ENCODE results near the gene ERICH6.

ERICH6 gene

DNA sequence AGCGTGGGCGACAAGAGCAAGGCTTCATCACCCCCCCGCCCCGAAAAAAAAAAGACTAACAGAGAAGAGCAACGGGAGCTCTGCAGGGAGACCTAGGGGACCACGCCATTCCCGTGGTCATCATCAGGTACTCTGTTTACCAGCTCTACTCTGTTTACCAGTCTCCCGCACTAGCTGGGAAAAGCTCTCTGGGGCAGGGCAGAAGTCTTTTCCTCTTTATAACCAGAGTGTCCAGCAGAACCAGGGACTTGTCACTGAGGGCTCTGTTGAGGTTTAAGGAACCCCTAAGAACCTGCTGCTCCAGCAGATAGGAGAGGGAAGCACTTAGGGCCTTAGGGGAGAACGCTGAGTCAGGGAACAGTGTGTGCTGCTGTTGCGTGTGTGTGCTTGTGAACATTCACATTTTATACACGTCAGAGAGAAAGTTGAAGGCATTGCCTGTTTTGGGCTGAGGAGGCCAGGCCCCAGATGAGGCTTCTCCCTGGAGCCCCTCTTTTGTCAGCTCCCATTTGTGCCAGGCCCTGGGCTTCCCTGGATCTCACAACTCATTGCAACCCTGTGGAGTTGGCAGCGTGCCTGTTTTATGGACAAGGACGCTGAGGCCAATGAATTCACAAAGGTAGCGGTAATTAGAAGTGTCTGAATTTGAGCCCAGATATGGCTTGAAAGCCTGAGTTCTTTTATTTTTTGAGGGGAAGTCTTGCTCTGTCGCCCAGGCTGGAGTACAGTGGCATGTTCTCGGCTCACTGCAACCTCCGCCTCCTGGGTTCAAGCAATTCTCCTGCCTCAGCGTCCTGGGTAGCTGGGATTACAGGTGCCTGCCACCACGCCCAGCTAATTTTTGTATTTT is 24.2 kb upstream of the ERICH6 start:
- TF ChIP-seq ZFP3 (CRISPR knock-in tag; IDR thresholded peaks at IDR 0.05) = no peak
- TF ChIP-seq TOX (CRISPR knock-in tag; IDR thresholded peaks at IDR 0.05; ENCODE audit: borderline replicate concordance) = no peak
- TF ChIP-seq TCF4 (CRISPR knock-in tag; IDR thresholded peaks at IDR 0.05; ENCODE audit: borderline replicate concordance) = no peak
- no peak for ATAC-seq

DNA sequence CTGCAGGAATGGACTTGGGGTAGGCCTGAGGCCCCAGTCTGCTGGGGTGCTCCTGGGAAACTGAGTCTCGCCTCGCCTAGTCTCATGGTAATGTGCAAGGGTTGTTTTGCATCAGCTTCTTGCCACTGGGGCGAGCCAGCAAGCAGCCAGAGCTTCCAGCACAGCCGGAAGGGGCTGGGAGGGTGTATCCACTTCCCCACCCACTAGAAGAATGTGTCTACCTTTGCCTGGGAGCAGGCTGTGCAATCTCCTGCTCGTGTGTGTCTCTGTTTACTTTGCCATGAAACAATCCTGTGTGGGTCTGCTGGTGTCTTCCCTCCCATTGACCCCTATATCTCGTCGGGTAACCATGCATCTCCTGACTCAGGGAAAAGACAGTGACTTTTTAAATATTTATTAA is 21.8 kb upstream of the ERICH6 start:
- TF ChIP-seq, protein P1, sequence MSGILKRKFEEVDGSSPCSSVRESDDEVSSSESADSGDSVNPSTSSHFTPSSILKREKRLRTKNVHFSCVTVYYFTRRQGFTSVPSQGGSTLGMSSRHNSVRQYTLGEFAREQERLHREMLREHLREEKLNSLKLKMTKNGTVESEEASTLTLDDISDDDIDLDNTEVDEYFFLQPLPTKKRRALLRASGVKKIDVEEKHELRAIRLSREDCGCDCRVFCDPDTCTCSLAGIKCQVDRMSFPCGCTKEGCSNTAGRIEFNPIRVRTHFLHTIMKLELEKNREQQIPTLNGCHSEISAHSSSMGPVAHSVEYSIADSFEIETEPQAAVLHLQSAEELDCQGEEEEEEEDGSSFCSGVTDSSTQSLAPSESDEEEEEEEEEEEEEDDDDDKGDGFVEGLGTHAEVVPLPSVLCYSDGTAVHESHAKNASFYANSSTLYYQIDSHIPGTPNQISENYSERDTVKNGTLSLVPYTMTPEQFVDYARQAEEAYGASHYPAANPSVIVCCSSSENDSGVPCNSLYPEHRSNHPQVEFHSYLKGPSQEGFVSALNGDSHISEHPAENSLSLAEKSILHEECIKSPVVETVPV (CRISPR knock-in tag; IDR thresholded peaks at IDR 0.05) = no peak
- TF ChIP-seq, protein P2, sequence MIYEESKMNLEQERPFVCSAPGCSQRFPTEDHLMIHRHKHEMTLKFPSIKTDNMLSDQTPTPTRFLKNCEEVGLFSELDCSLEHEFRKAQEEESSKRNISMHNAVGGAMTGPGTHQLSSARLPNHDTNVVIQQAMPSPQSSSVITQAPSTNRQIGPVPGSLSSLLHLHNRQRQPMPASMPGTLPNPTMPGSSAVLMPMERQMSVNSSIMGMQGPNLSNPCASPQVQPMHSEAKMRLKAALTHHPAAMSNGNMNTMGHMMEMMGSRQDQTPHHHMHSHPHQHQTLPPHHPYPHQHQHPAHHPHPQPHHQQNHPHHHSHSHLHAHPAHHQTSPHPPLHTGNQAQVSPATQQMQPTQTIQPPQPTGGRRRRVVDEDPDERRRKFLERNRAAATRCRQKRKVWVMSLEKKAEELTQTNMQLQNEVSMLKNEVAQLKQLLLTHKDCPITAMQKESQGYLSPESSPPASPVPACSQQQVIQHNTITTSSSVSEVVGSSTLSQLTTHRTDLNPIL (CRISPR knock-in tag; IDR thresholded peaks at IDR 0.05; ENCODE audit: low read depth) = no peak
- TF ChIP-seq ZNF565 (CRISPR knock-in tag; conservative IDR thresholded peaks at IDR 0.05; ENCODE audit: low read depth) (no peak), ISL1 (CRISPR knock-in tag; IDR thresholded peaks at IDR 0.05) (no peak), ZFP30 (CRISPR knock-in tag; IDR thresholded peaks at IDR 0.05) (no peak), ZFP3 (CRISPR knock-in tag; IDR thresholded peaks at IDR 0.05) (no peak)
- TF ChIP-seq, protein P3, sequence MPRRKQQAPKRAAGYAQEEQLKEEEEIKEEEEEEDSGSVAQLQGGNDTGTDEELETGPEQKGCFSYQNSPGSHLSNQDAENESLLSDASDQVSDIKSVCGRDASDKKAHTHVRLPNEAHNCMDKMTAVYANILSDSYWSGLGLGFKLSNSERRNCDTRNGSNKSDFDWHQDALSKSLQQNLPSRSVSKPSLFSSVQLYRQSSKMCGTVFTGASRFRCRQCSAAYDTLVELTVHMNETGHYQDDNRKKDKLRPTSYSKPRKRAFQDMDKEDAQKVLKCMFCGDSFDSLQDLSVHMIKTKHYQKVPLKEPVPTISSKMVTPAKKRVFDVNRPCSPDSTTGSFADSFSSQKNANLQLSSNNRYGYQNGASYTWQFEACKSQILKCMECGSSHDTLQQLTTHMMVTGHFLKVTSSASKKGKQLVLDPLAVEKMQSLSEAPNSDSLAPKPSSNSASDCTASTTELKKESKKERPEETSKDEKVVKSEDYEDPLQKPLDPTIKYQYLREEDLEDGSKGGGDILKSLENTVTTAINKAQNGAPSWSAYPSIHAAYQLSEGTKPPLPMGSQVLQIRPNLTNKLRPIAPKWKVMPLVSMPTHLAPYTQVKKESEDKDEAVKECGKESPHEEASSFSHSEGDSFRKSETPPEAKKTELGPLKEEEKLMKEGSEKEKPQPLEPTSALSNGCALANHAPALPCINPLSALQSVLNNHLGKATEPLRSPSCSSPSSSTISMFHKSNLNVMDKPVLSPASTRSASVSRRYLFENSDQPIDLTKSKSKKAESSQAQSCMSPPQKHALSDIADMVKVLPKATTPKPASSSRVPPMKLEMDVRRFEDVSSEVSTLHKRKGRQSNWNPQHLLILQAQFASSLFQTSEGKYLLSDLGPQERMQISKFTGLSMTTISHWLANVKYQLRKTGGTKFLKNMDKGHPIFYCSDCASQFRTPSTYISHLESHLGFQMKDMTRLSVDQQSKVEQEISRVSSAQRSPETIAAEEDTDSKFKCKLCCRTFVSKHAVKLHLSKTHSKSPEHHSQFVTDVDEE (CRISPR knock-in tag; IDR thresholded peaks at IDR 0.05) = no peak

DNA sequence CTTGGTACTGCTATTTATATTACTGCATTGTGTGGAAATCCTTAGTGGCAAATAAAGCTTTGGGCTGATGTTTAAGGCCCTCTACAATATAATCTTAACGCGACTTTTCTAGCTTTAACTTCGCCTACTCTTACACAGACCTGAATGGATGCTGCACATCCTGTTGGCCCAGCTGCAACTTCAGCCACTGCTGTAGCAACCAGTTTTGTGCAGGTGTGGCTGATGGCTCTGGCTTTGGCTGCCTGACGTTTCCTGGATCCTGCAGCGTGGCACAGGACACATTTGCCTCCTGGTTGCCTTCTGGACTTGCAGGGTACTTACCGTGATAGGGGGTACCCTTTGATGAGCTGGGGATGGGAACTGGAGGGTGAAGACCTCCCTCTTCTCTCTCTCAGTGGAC is 20.2 kb upstream of the ERICH6 start:
- no peak for ATAC-seq

More for the DNA sequence above, 21.8 kb upstream of the ERICH6 start:
- ATAC-seq = no peak

DNA sequence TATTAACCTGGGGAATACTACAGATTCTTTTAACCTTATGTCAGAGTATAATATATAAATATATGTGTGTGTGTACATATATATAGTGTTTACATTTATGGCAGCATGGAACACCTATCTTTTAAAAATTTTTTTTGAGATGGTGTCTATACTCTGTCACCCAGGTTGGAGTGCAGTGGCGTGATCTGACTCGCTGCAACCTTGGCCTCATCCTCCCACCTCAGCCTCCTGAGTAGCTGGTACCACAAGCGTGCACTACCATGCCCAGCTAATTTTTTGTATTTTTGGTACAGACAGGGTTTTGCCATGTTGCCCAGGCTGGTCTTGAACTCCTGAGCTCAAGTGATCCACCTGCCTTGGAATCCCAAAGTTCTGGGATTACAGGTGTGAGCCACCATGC is 18.5 kb upstream of the ERICH6 start:
- ATAC-seq = no peak
- TF ChIP-seq PPARA (CRISPR knock-in tag; IDR thresholded peaks at IDR 0.05; ENCODE audit: borderline replicate concordance) (no peak), TOX (CRISPR knock-in tag; IDR thresholded peaks at IDR 0.05; ENCODE audit: borderline replicate concordance) (no peak), GLIS3 (CRISPR knock-in tag; IDR thresholded peaks at IDR 0.05) (no peak), TCF4 (CRISPR knock-in tag; IDR thresholded peaks at IDR 0.05; ENCODE audit: borderline replicate concordance) (no peak), ZNF70 (CRISPR knock-in tag; IDR thresholded peaks at IDR 0.05) (no peak)
- TF ChIP-seq, protein P3 (CRISPR knock-in tag; IDR thresholded peaks at IDR 0.05) = no peak
- TF ChIP-seq, protein P4, sequence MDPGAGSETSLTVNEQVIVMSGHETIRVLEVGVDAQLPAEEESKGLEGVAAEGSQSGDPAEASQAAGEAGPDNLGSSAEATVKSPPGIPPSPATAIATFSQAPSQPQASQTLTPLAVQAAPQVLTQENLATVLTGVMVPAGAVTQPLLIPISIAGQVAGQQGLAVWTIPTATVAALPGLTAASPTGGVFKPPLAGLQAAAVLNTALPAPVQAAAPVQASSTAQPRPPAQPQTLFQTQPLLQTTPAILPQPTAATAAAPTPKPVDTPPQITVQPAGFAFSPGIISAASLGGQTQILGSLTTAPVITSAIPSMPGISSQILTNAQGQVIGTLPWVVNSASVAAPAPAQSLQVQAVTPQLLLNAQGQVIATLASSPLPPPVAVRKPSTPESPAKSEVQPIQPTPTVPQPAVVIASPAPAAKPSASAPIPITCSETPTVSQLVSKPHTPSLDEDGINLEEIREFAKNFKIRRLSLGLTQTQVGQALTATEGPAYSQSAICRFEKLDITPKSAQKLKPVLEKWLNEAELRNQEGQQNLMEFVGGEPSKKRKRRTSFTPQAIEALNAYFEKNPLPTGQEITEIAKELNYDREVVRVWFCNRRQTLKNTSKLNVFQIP (CRISPR knock-in tag; IDR thresholded peaks at IDR 0.05; ENCODE audit: borderline replicate concordance, low read depth) = no peak

More for the DNA sequence above, 20.2 kb upstream of the ERICH6 start:
- no peak for TF ChIP-seq TOX (CRISPR knock-in tag; IDR thresholded peaks at IDR 0.05; ENCODE audit: borderline replicate concordance)
- no peak for TF ChIP-seq ZC3H10 (CRISPR knock-in tag; IDR thresholded peaks at IDR 0.05)

Measured in SK-N-SH treated with all-trans-retinoic acid at 6 μM for 48 hours (cell line).